Activated T-helper 1 cell treated with anti-CD3 and anti-CD28 coated beads, Interleukin-12 subunit alpha, Interleukin-12 subunit beta, Interleukin-2, Interleukin-4 antibody, amounts not matched to agents 30 ng/mL and 10 ng/mL and 1 ng/mL, durations not matched to agents 14 hours and 24 hours and 36 hours (primary cell): ENCODE data around the gene SLC24A3. TPM values are rescaled to one million over a fixed set of nuclear protein-coding genes. Genes with fewer than 3 reads are reported as not detected.

Source experiments
- DNase-seq: peaks from one replicate; pipeline ENCODE4 v3.0.0; 2021; ENCODE audit warnings: low spot score
- H3K27ac Mint-ChIP-seq: one replicate; pipeline ENCODE4 v1.8.0; 2021; ENCODE audit warnings: mild to moderate bottlenecking, mixed read lengths
- H3K27me3 Mint-ChIP-seq: one replicate; pipeline ENCODE4 v1.8.0; 2022; ENCODE audit warnings: mild to moderate bottlenecking, moderate library complexity, mixed read lengths; ENCODE audit not compliant: insufficient read depth
- H3K36me3 Mint-ChIP-seq: one replicate; pipeline ENCODE4 v1.8.0; 2021; ENCODE audit warnings: low read depth, mixed read lengths
- H3K4me1 Mint-ChIP-seq: one replicate; pipeline ENCODE4 v1.8.0; 2021; ENCODE audit warnings: low read depth, mixed read lengths
- H3K4me3 Mint-ChIP-seq: one replicate; pipeline ENCODE4 v1.8.0; 2021; ENCODE audit warnings: mild to moderate bottlenecking, moderate library complexity, mixed read lengths
- H3K9me3 Mint-ChIP-seq: one replicate; pipeline ENCODE4 v1.8.0; 2021; ENCODE audit warnings: mixed read lengths
- intact Hi-C: fragments of 100-400 bp; cut with micrococcal nuclease; formaldehyde crosslinking; loops from one replicate; pipeline ENCODE4 v1.15.1; 2024
- total RNA-seq: library from RNA; stranded (reverse); gene quantifications from 2 replicates; pipeline ENCODE4 v1.2.3, GENCODE V29; 2022

SLC24A3 gene
- total RNA-seq, 1 donor from 2014 or later = not detected

GRCh38 chr20:19440660-19441527 lies 228.5 kb downstream of the SLC24A3 start:
- H3K36me3 Mint-ChIP-seq = no peaks in the 10 kb centered on the region
- H3K4me1 Mint-ChIP-seq = no peaks in the 10 kb centered on the region
- peaks cover 3% of the 10 kb centered on the region for H3K27me3 Mint-ChIP-seq
- H3K4me3 Mint-ChIP-seq = no peak overlapping the region
- no peak overlapping the region for H3K27ac Mint-ChIP-seq
- intact Hi-C loops = no loop called here
- no peak for DNase-seq
- peaks cover 10% of the 10 kb centered on the region for H3K9me3 Mint-ChIP-seq

- Mint-ChIP-seq H3K27ac (no peak overlapping the region), H3K9me3 (peaks cover 10% of the 10 kb centered on the region), H3K4me3 (no peak overlapping the region), H3K36me3 (no peaks in the 10 kb centered on the region), H3K4me1 (no peaks in the 10 kb centered on the region), H3K27me3 (no peaks in the 10 kb centered on the region)
- no peak for DNase-seq
- intact Hi-C loops = no loop called here
Measured at GRCh38 chr20:19446246-19446645, 233.8 kb downstream of the SLC24A3 start.

GRCh38 chr20:19448632-19449031 lies 236.2 kb downstream of the SLC24A3 start:
- Mint-ChIP-seq H3K27me3 (no peaks in the 10 kb centered on the region), H3K4me1 (no peaks in the 10 kb centered on the region), H3K27ac (no peak overlapping the region), H3K4me3 (no peak overlapping the region), H3K9me3 (peaks cover 8% of the 10 kb centered on the region), H3K36me3 (no peaks in the 10 kb centered on the region)
- intact Hi-C loops = no loop called here
- DNase-seq = no peak

GRCh38 chr20:19449051-19449450 lies 236.6 kb downstream of the SLC24A3 start:
- no peak for DNase-seq
- Mint-ChIP-seq H3K36me3 (no peaks in the 10 kb centered on the region), H3K4me1 (no peaks in the 10 kb centered on the region), H3K27me3 (no peaks in the 10 kb centered on the region), H3K27ac (no peak overlapping the region), H3K4me3 (no peak overlapping the region), H3K9me3 (peaks cover 4% of the 10 kb centered on the region)
- intact Hi-C loops = no loop called here

- H3K36me3 Mint-ChIP-seq = no peaks in the 10 kb centered on the region
- no peak for DNase-seq
- no peaks in the 10 kb centered on the region for H3K9me3 Mint-ChIP-seq
- no peak overlapping the region for H3K27ac Mint-ChIP-seq
- no peaks in the 10 kb centered on the region for H3K27me3 Mint-ChIP-seq
- intact Hi-C loops = no loop called here
- H3K4me3 Mint-ChIP-seq = no peak overlapping the region
- no peaks in the 10 kb centered on the region for H3K4me1 Mint-ChIP-seq
Measured at GRCh38 chr20:19451231-19451922, 238.9 kb downstream of the SLC24A3 start.

GRCh38 chr20:19451923-19452295 lies 239.5 kb downstream of the SLC24A3 start:
- H3K36me3 Mint-ChIP-seq = no peaks in the 10 kb centered on the region
- no peaks in the 10 kb centered on the region for H3K27me3 Mint-ChIP-seq
- H3K4me1 Mint-ChIP-seq = no peaks in the 10 kb centered on the region
- no peaks in the 10 kb centered on the region for H3K9me3 Mint-ChIP-seq
- DNase-seq = no peak
- H3K27ac Mint-ChIP-seq = no peak overlapping the region
- intact Hi-C loops = no loop called here
- H3K4me3 Mint-ChIP-seq = no peak overlapping the region

- DNase-seq = no peak
- H3K4me1 Mint-ChIP-seq = no peaks in the 10 kb centered on the region
- no peak overlapping the region for H3K4me3 Mint-ChIP-seq
- H3K36me3 Mint-ChIP-seq = no peaks in the 10 kb centered on the region
- H3K9me3 Mint-ChIP-seq = no peaks in the 10 kb centered on the region
- intact Hi-C loops = no loop called here
- H3K27me3 Mint-ChIP-seq = no peaks in the 10 kb centered on the region
- H3K27ac Mint-ChIP-seq = no peak overlapping the region
Measured at GRCh38 chr20:19453410-19453809, 241.0 kb downstream of the SLC24A3 start.

- no peak overlapping the region for H3K27ac Mint-ChIP-seq
- H3K36me3 Mint-ChIP-seq = no peaks in the 10 kb centered on the region
- H3K9me3 Mint-ChIP-seq = no peaks in the 10 kb centered on the region
- H3K4me1 Mint-ChIP-seq = no peaks in the 10 kb centered on the region
- no peaks in the 10 kb centered on the region for H3K27me3 Mint-ChIP-seq
- no peak overlapping the region for H3K4me3 Mint-ChIP-seq
- DNase-seq = no peak
- intact Hi-C loops = no loop called here
Measured at GRCh38 chr20:19453862-19454261, 241.4 kb downstream of the SLC24A3 start.

- H3K9me3 Mint-ChIP-seq = no peaks in the 10 kb centered on the region
- H3K27me3 Mint-ChIP-seq = no peaks in the 10 kb centered on the region
- no peaks in the 10 kb centered on the region for H3K4me1 Mint-ChIP-seq
- intact Hi-C loops = no loop called here
- no peak overlapping the region for H3K4me3 Mint-ChIP-seq
- no peak for DNase-seq
- no peak overlapping the region for H3K27ac Mint-ChIP-seq
- H3K36me3 Mint-ChIP-seq = no peaks in the 10 kb centered on the region
Measured at GRCh38 chr20:19456595-19457395, 244.4 kb downstream of the SLC24A3 start.

GRCh38 chr20:19457611-19458010 lies 245.2 kb downstream of the SLC24A3 start:
- Mint-ChIP-seq H3K9me3 (no peaks in the 10 kb centered on the region), H3K4me3 (no peak overlapping the region), H3K27me3 (no peaks in the 10 kb centered on the region), H3K36me3 (no peaks in the 10 kb centered on the region), H3K4me1 (no peaks in the 10 kb centered on the region), H3K27ac (no peak overlapping the region)
- no peak for DNase-seq
- intact Hi-C loops = no loop called here

GRCh38 chr20:19460386-19460785 lies 247.9 kb downstream of the SLC24A3 start:
- no peaks in the 10 kb centered on the region for H3K27me3 Mint-ChIP-seq
- no peak overlapping the region for H3K4me3 Mint-ChIP-seq
- intact Hi-C loops = no loop called here
- DNase-seq = no peak
- no peaks in the 10 kb centered on the region for H3K9me3 Mint-ChIP-seq
- no peaks in the 10 kb centered on the region for H3K36me3 Mint-ChIP-seq
- no peaks in the 10 kb centered on the region for H3K4me1 Mint-ChIP-seq
- H3K27ac Mint-ChIP-seq = no peak overlapping the region

GRCh38 chr20:19462491-19462890 lies 250.0 kb downstream of the SLC24A3 start:
- DNase-seq = no peak
- no peak overlapping the region for H3K4me3 Mint-ChIP-seq
- H3K4me1 Mint-ChIP-seq = no peaks in the 10 kb centered on the region
- no peaks in the 10 kb centered on the region for H3K27me3 Mint-ChIP-seq
- no peaks in the 10 kb centered on the region for H3K36me3 Mint-ChIP-seq
- H3K9me3 Mint-ChIP-seq = no peaks in the 10 kb centered on the region
- intact Hi-C loops = no loop called here
- H3K27ac Mint-ChIP-seq = no peak overlapping the region

GRCh38 chr20:19463597-19463996 lies 251.2 kb downstream of the SLC24A3 start:
- no peaks in the 10 kb centered on the region for H3K36me3 Mint-ChIP-seq
- H3K27me3 Mint-ChIP-seq = no peaks in the 10 kb centered on the region
- H3K27ac Mint-ChIP-seq = no peak overlapping the region
- no peak overlapping the region for H3K4me3 Mint-ChIP-seq
- no peaks in the 10 kb centered on the region for H3K9me3 Mint-ChIP-seq
- intact Hi-C loops = no loop called here
- DNase-seq = no peak
- H3K4me1 Mint-ChIP-seq = no peaks in the 10 kb centered on the region
